Fibroblast of lung (primary cell): ENCODE measurements around the gene CADPS.

Experiments
- EZH2 ChIP-seq: IDR thresholded peaks from 2 replicates; pipeline ENCODE4 v1.5.1; 2012; ENCODE audit warnings: low read length, control low read depth, mild to moderate bottlenecking; ENCODE audit errors: missing control alignments
- TF ChIP-seq, protein P1 (sequence below), 2 donors: IDR thresholded peaks in 1 of 2; conservative IDR thresholded peaks in 1 of 2; 1 replicate in 1 of 2; 2 replicates in 1 of 2; pipeline ENCODE4 v1.5.1; 2011 to 2012; ENCODE audit warnings: low read length in 2 of 2, control low read depth in 1 of 2, inconsistent platforms in 1 of 2, low read depth in 1 of 2, mild to moderate bottlenecking in 1 of 2

DNA sequence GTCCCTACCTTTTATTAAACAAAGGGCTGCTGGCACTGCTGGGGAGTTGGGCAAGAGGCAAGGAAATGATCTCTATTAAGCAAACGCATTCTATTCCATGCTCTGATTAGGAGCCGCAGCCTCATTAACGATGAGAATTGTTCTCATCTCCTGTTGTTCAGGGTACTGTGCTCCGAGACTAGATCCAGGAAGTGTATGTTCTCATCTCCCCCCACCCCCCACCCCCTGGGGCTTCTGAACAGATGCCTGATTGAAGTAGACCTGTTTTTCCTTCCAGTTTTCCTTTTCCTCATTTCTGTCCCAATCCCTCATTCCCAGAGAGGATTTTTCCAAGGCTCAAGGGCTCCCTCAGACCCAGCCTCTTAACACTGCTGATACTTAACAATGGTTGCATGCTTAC lies 420.3 kb downstream of the CADPS start:
- TF ChIP-seq, protein P1, sequence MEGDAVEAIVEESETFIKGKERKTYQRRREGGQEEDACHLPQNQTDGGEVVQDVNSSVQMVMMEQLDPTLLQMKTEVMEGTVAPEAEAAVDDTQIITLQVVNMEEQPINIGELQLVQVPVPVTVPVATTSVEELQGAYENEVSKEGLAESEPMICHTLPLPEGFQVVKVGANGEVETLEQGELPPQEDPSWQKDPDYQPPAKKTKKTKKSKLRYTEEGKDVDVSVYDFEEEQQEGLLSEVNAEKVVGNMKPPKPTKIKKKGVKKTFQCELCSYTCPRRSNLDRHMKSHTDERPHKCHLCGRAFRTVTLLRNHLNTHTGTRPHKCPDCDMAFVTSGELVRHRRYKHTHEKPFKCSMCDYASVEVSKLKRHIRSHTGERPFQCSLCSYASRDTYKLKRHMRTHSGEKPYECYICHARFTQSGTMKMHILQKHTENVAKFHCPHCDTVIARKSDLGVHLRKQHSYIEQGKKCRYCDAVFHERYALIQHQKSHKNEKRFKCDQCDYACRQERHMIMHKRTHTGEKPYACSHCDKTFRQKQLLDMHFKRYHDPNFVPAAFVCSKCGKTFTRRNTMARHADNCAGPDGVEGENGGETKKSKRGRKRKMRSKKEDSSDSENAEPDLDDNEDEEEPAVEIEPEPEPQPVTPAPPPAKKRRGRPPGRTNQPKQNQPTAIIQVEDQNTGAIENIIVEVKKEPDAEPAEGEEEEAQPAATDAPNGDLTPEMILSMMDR (conservative IDR thresholded peaks at IDR 0.05 in 1 of 2, IDR thresholded peaks at IDR 0.05 in 1 of 2; ENCODE audit: low read depth in 1 of 2, low read length in 2 of 2), result no peak
- no peak for TF ChIP-seq EZH2
